ENCODE data around the gene CALML5.

DNA sequence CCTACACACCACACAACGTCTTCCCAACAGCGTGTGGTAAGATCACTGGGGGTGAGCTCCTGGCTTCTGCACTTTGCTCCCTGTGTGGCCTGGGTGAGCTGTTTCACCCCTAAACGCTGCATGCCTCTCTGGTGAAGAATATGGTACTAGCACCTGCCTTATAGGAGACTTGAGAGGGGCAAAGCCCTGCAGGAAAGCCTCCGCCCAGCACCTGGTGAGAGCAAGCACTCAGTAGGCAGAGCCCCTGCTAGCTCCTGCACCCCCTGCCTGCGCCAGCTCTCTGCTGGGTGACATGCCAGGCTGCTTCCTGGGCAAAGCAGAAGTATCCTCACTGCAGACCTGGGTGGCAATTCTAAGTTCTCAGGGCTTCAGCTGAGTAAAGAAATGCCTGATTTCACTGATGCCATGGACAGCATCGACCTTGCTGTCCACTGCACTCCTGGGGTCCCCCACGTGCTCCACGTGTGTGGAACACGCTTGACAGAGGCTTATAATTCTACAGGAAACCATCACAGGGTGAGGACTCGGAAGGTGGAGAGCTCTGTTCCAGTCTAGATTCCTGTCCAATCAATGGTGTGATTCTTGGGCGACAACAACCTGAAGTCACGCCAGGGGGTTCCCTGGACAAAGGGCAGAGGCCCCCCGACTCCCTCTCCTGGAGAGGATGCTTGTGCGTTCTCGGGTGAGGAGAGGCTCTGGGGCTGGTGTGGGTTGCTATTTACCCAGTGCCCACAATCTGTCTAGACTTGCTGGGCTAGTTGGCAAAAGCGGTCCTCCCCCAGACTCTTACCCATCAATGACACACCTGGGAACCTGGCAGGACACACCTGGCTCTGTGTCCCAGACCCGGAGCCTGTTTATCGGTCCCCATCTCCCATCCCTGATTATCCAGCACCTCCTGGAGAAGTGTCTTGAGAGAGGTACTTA, 5.0 kb upstream of the CALML5 start:
- TF ChIP-seq ETV6 (CRISPR knock-in tag; IDR thresholded peaks at IDR 0.05) (no peak), NFE2L1 (CRISPR knock-in tag; IDR thresholded peaks at IDR 0.05) (no peak), ZBTB21 (CRISPR knock-in tag; IDR thresholded peaks at IDR 0.05; ENCODE audit: borderline replicate concordance) (no peak)
- TF ChIP-seq, protein P1, sequence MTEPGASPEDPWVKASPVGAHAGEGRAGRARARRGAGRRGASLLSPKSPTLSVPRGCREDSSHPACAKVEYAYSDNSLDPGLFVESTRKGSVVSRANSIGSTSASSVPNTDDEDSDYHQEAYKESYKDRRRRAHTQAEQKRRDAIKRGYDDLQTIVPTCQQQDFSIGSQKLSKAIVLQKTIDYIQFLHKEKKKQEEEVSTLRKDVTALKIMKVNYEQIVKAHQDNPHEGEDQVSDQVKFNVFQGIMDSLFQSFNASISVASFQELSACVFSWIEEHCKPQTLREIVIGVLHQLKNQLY (CRISPR knock-in tag; IDR thresholded peaks at IDR 0.05): no peak

All from WTC11 (cell line).